HCT116 (cell line): ENCODE data around the gene NYAP1. TPM values are rescaled to one million over a fixed set of nuclear protein-coding genes. Genes with fewer than 3 reads are reported as not detected.

Source experiments
- ATAC-seq: fragments of 200-7000 bp; cut with Tn5 transposase; 2 replicates; pipeline ENCODE4 v1.9.1; 2020; ENCODE audit warnings: mild to moderate bottlenecking, moderate library complexity
- BruUV-seq: library from RNA; stranded (reverse); fragments of 400-500 nt; replicated peaks from 2 replicates; lab custom pipeline; 2021; lab: Mats Ljungman, UMichigan
- CTCF ChIA-PET: fragments of 300-600 bp; sonication (Branson Sonifier 250); formaldehyde crosslinking; loops from one replicate; lab custom pipeline; 2021; ENCODE audit warnings: antibody characterized with exemption; lab: Charles Lee
- POLR2A ChIA-PET: fragments of 300-600, 350-600 bp; sonication (Branson Sonifier 250); formaldehyde crosslinking; loops from one replicate; lab custom pipeline; 2021; ENCODE audit warnings: antibody characterized with exemption; lab: Charles Lee
- RAD21 ChIA-PET, 2 experiments: fragments of 300-600 bp; sonication (Branson Sonifier 250); formaldehyde crosslinking; loops; one replicate each; lab custom pipeline; 2023; ENCODE audit warnings: low total read pairs in 2 of 2; ENCODE audit not compliant: uncharacterized antibody in 2 of 2, unreplicated experiment in 2 of 2, low non-redundant PET in 1 of 2; lab: Charles Lee
- DNase-seq: peaks from one replicate; pipeline ENCODE4 v3.0.0-alpha.2; 2010; ENCODE audit warnings: low read depth, low spot score
- H2AFZ ChIP-seq: fragments of 200-600 bp; shearing (Covaris generic), sonication (generic); 2 replicates; pipeline ENCODE4 v1.6.1; 2017; ENCODE audit warnings: low read depth, mixed run types, mixed read lengths, antibody characterized with exemption, low read length; ENCODE audit not compliant: poor library complexity, severe bottlenecking
- H3K27ac ChIP-seq: 2 replicates; pipeline ENCODE4 v1.5.1; 2012; ENCODE audit warnings: low read depth, low read length
- H3K27me3 ChIP-seq: fragments of 200-600 bp; sonication (generic); 2 replicates; pipeline ENCODE4 v1.6.1; 2016; ENCODE audit warnings: mixed run types, low read length, mixed read lengths; ENCODE audit not compliant: insufficient read depth
- H3K36me3 ChIP-seq, 2 experiments: fragments of 200-500 bp in 1 of 2; fragments of 200-600 bp in 1 of 2; sonication (Bioruptor generic) in 1 of 2; sonication (generic) in 1 of 2; 2 replicates each; pipeline versions ENCODE4 v1.5.1 to v1.6.1; 2014 to 2016; ENCODE audit warnings: low read length in 2 of 2, inconsistent platforms in 1 of 2, mixed read lengths in 1 of 2, mixed run types in 1 of 2; ENCODE audit not compliant: insufficient read depth in 2 of 2, control insufficient read depth in 1 of 2
- H3K4me1 ChIP-seq, 2 experiments: fragments of 200-600 bp in 1 of 2; sonication (generic) in 1 of 2; 2 replicates each; pipeline versions ENCODE4 v1.5.1 to v1.6.1; 2012 to 2017; ENCODE audit warnings: low read length in 2 of 2, inconsistent platforms in 1 of 2, mild to moderate bottlenecking in 1 of 2, mixed read lengths in 1 of 2, mixed run types in 1 of 2, moderate library complexity in 1 of 2; ENCODE audit not compliant: insufficient read depth in 2 of 2, control insufficient read depth in 1 of 2
- H3K4me2 ChIP-seq: fragments of 200-600 bp; sonication (generic); 2 replicates; pipeline ENCODE4 v1.6.1; 2017; ENCODE audit warnings: mixed run types, low read length, mixed read lengths
- H3K4me3 ChIP-seq, 2 experiments: fragments of 200-600 bp in 1 of 2; sonication (generic) in 1 of 2; replicated peaks in 1 of 2; 2 replicates each; pipeline ENCODE4 v1.5.1; 2011 to 2016; ENCODE audit warnings: low read length in 2 of 2, control low read depth in 1 of 2, low read depth in 1 of 2, mild to moderate bottlenecking in 1 of 2, mixed read lengths in 1 of 2, mixed run types in 1 of 2
- H3K79me2 ChIP-seq: fragments of 200-600 bp; sonication (generic); 2 replicates; pipeline ENCODE4 v1.6.1; 2017; ENCODE audit warnings: mild to moderate bottlenecking, mixed run types, low read length, moderate library complexity, mixed read lengths; ENCODE audit not compliant: insufficient read depth
- H3K9ac ChIP-seq: fragments of 200-600 bp; sonication (generic); 2 replicates; pipeline ENCODE4 v1.6.1; 2016; ENCODE audit warnings: low read length, mixed read lengths
- H3K9me2 ChIP-seq: fragments of 200-600 bp; sonication (generic), shearing (Covaris generic); 2 replicates; pipeline ENCODE4 v1.6.1; 2017; ENCODE audit warnings: mixed run types, mild to moderate bottlenecking, moderate library complexity; ENCODE audit not compliant: insufficient read depth
- H3K9me3 ChIP-seq, 2 experiments: fragments of 200-500 bp in 1 of 2; fragments of 200-600 bp in 1 of 2; sonication (Bioruptor generic) in 1 of 2; sonication (generic) in 1 of 2; 2 replicates each; pipeline ENCODE4 v1.6.1; 2014 to 2017; ENCODE audit warnings: low read length in 2 of 2, mixed read lengths in 2 of 2, inconsistent platforms in 1 of 2, low read depth in 1 of 2, mild to moderate bottlenecking in 1 of 2, mixed run types in 1 of 2, moderate library complexity in 1 of 2; ENCODE audit not compliant: control insufficient read depth in 1 of 2, insufficient read depth in 1 of 2
- H4K20me1 ChIP-seq: fragments of 200-600 bp; sonication (generic), shearing (Covaris generic); 2 replicates; pipeline ENCODE4 v1.6.1; 2017; ENCODE audit warnings: mixed run types, mild to moderate bottlenecking, moderate library complexity; ENCODE audit not compliant: insufficient read depth
- FOSL1 ChIP-seq: IDR thresholded peaks from 2 replicates; pipeline ENCODE4 v1.6.1; 2012; ENCODE audit warnings: low read depth
- REST ChIP-seq: IDR thresholded peaks from 2 replicates; pipeline ENCODE4 v1.6.1; 2012; ENCODE audit warnings: low read depth
- intact Hi-C: fragments of 100-400 bp; cut with micrococcal nuclease; formaldehyde crosslinking; loops from 2 replicates; pipeline ENCODE4 v1.10.0; 2022
- total RNA-seq: library from RNA; stranded (reverse); gene quantifications from one replicate; pipeline ENCODE4 v1.2.1, GENCODE V29; 2021; ENCODE audit not compliant: unreplicated experiment

Gene NYAP1
- total RNA-seq, 1 experiment from 2014 or later, result 6.7 TPM

GRCh38 chr7:100481466-100481865, 2.3 kb upstream of the NYAP1 start:
- Histone ChIP-seq H2AFZ (no peak overlapping the region), H3K79me2 (peaks cover 6% of the 10 kb centered on the region; the same call in 1 of the 2 replicates), H3K9ac (no peak overlapping the region), H3K36me3 (peaks cover 0 to 2% of the 10 kb centered on the region in 2 experiments; a peak in 1 of 4 replicates), H3K4me1 (peaks cover 15 to 52% of the 10 kb centered on the region in 2 experiments), H3K27ac (no peak overlapping the region), H4K20me1 (no peaks in the 10 kb centered on the region), H3K9me3 (no peaks in the 10 kb centered on the region), H3K27me3 (no peaks in the 10 kb centered on the region), H3K4me3 (no peak overlapping the region), H3K9me2 (no peaks in the 10 kb centered on the region), H3K4me2 (no peak overlapping the region)
- intact Hi-C loops, result no loop called here
- no peak for ATAC-seq
- TF ChIP-seq FOSL1, result no peak
- ChIA-PET POLR2A (no interaction called here), RAD21 (no interaction called here), CTCF (interaction anchor here (1.6 to 2.6 kb wide), 2 partner anchors 12 to 78 kb away, joined by 7 to 11 read pairs; no protein-coding TSS in a partner anchor)
- no TSS peak for BruUV-seq
- DNase-seq, result no peak

- DNase-seq, result no peak
- H3K9me3 ChIP-seq, result no peaks in the 10 kb centered on the region
- H3K4me3 ChIP-seq, result peak overlapping the region; percentile 52 to 67
- intact Hi-C loops, result no loop called here
- H3K9ac ChIP-seq, result peak overlapping the region; percentile 56
- ChIA-PET RAD21 (no interaction called here), POLR2A (no interaction called here), CTCF (interaction anchor here (1.1 to 2.6 kb wide), 5 partner anchors 13 to 77 kb away, joined by 4 to 11 read pairs (median 5); no protein-coding TSS in a partner anchor)
- peaks cover 6% of the 10 kb centered on the region; the same call in 1 of the 2 replicates for H3K79me2 ChIP-seq
- no peak for TF ChIP-seq REST
- no peak overlapping the region for H2AFZ ChIP-seq
- BruUV-seq, result no TSS peak
- no peaks in the 10 kb centered on the region for H3K36me3 ChIP-seq
- peak overlapping the region; percentile 77; the same call in 1 of the 2 replicates for H3K27ac ChIP-seq
- peak overlapping the region; percentile 88 for H3K4me2 ChIP-seq
- no peaks in the 10 kb centered on the region for H3K9me2 ChIP-seq
- H4K20me1 ChIP-seq, result no peaks in the 10 kb centered on the region
- peaks cover 14 to 62% of the 10 kb centered on the region in 2 experiments for H3K4me1 ChIP-seq
- no peak for ATAC-seq
- no peaks in the 10 kb centered on the region for H3K27me3 ChIP-seq
Observed at GRCh38 chr7:100482728-100483089, 1.0 kb upstream of the NYAP1 start.
